ENCODE results near the gene MDM2. TPM values are rescaled to one million over a fixed set of nuclear protein-coding genes. Genes with fewer than 3 reads are reported as not detected.
"Not testable (repeated sequence)": the region's sequence is repeated elsewhere in the genome, so short reads cannot be mapped to it uniquely, and the experiment has no call there.

Gene MDM2
- total RNA-seq, 1 donor from 2014 or later: 36.0 TPM

DNA sequence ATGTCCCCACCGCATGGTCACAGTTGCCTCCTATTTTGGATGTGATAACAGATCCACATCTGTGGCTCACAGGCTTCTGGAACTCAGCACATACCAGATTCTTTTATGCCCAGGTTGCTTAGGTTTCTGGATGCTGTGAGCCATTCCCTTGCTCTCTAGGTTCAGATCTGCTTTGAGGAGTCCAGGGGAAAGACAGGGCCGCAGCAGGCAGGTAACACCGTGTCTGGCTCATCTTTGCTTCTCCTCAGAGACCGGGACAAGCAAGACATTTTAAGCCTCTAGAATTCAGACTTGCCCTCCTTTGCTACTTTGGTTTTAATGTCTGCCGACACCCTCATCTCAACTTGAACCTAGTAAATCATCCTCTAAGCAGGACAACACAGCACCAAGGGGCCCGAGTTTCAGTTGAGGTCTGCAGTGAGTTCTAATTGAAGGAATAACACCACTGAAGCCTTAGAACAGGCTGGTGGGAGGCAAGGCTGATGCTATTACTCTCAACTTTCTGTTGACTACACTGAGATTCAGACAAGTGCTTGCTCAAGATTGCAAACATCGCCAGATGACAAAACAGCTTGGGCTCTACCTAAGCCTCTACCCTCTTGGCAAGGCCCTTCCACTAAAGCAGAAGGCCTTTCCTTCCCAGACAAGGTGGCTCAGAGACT is 55.3 kb downstream of the MDM2 start:
- TF ChIP-seq, protein P1, sequence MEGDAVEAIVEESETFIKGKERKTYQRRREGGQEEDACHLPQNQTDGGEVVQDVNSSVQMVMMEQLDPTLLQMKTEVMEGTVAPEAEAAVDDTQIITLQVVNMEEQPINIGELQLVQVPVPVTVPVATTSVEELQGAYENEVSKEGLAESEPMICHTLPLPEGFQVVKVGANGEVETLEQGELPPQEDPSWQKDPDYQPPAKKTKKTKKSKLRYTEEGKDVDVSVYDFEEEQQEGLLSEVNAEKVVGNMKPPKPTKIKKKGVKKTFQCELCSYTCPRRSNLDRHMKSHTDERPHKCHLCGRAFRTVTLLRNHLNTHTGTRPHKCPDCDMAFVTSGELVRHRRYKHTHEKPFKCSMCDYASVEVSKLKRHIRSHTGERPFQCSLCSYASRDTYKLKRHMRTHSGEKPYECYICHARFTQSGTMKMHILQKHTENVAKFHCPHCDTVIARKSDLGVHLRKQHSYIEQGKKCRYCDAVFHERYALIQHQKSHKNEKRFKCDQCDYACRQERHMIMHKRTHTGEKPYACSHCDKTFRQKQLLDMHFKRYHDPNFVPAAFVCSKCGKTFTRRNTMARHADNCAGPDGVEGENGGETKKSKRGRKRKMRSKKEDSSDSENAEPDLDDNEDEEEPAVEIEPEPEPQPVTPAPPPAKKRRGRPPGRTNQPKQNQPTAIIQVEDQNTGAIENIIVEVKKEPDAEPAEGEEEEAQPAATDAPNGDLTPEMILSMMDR (IDR thresholded peaks at IDR 0.05; ENCODE audit: borderline replicate concordance): no peak
- intact Hi-C loops (cut with micrococcal nuclease): loop anchor here (10.0 kb wide), 1 partner anchor 212 kb away; no protein-coding TSS in a partner anchor
- Histone ChIP-seq H3K36me3 (no peaks in the 10 kb centered on the region), H3K4me3 (no peak overlapping the region), H3K27ac (replicated peaks) (no peak overlapping the region), H3K27me3 (ENCODE audit: low read depth) (no peaks in the 10 kb centered on the region), H3K4me1 (no peaks in the 10 kb centered on the region), H3K9me3 (replicated peaks) (no peaks in the 10 kb centered on the region)
- DNase-seq: no peak

DNA sequence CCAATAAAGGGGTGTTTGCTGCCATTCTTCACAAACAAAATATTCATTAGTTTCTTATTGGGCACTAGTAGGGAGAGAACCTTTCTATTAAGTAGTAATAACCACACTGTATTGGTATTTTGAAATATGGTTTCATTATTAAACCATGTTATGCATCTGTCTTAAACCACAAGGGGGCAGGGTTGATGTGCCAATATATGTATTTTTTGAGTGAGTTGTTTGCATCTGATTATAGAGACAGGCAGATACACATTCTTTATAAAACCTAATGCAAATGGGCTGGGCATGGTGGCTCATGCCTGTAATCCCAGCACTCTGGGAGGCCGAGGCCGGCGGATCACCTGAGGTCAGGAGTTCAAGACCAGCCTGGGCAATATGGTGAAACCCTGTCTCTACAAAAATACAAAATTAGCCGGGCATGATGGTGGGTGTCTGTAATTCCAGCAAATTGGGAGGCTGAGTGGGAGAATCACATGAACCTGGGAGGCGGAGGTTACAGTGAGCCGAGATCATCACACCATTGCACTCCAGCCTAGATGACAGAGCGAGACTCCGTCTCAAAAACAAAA is 56.0 kb downstream of the MDM2 start:
- H3K27ac ChIP-seq (replicated peaks); H3K4me3 ChIP-seq; H3K36me3 ChIP-seq; H3K27me3 ChIP-seq (ENCODE audit: low read depth); H3K4me1 ChIP-seq; DNase-seq; H3K9me3 ChIP-seq (replicated peaks): not testable (repeated sequence)
- TF ChIP-seq, protein P1 (IDR thresholded peaks at IDR 0.05; ENCODE audit: borderline replicate concordance): peak; percentile 70
- intact Hi-C loops (cut with micrococcal nuclease): loop anchor here (10.0 kb wide), 1 partner anchor 211 kb away; no protein-coding TSS in a partner anchor

DNA sequence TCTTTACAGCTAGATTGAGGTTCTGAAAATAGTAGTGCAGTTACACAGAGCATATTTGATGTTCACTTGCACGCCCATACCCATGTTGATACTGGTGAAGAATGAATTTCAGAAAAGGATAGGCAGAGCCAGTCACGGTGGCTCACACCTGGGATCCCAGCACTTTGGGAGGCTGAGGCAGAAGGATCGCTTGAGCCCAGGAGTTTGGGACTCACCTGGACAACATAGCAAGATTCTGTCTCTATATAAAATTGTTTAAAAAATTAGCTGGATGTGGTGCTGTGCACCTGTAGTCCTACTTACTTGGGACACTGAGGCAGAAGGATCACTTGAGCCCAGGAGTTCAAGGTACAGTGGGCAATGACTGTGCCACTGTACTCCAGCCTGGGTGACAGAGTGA is 56.6 kb downstream of the MDM2 start:
- TF ChIP-seq, protein P1 (IDR thresholded peaks at IDR 0.05; ENCODE audit: borderline replicate concordance): no peak
- no peak for DNase-seq
- Histone ChIP-seq H3K4me1 (no peaks in the 10 kb centered on the region), H3K27ac (replicated peaks) (no peak overlapping the region), H3K27me3 (ENCODE audit: low read depth) (no peaks in the 10 kb centered on the region), H3K4me3 (no peak overlapping the region), H3K36me3 (no peaks in the 10 kb centered on the region), H3K9me3 (replicated peaks) (no peaks in the 10 kb centered on the region)
- intact Hi-C loops (cut with micrococcal nuclease): loop anchor here (10.0 kb wide), 1 partner anchor 210 kb away; no protein-coding TSS in a partner anchor

DNA sequence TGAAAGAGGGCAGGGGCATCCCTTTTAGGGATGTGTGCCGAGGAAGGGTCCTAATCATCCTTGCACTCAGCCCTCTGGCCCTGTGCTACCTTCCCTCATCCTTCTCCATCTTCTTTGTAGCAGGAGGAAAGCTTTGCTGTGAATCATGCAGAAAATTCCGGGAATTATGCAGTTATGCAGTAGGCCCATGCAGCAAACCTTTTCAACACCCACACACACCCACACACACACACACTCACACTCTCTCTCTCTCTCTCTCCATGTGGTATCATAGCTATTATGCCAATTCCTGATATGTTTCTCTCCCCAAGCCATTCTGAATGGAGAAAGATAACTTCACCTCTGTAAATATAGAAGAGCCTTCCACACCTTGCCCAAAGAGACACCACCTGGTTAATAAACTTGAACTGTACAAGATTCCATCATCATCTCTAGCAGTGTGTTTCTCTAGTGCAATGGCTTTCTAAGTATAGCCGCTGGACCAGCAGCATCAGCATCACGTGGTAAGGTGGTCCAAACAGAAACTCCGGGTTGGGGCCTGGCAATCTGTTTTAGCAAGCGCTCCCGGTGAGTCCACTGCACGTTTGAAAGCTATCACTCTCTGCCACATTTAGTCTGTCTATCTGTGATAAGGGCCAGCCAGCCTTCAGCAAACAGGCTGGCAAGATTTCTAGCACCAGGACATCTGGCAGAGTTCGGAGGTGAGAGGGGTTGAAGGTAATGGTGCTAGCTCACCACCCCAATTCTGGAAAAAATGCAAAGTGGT is 57.6 kb downstream of the MDM2 start:
- TF ChIP-seq, protein P1 (IDR thresholded peaks at IDR 0.05; ENCODE audit: borderline replicate concordance): no peak
- H3K9me3 ChIP-seq (replicated peaks): no peaks in the 10 kb centered on the region
- DNase-seq: no peak
- no peak overlapping the region for H3K27ac ChIP-seq (replicated peaks)
- no peaks in the 10 kb centered on the region for H3K27me3 ChIP-seq (ENCODE audit: low read depth)
- H3K4me1 ChIP-seq: no peaks in the 10 kb centered on the region
- peaks cover 4% of the 10 kb centered on the region for H3K36me3 ChIP-seq
- intact Hi-C loops (cut with micrococcal nuclease): loop anchor here (10.0 kb wide), 1 partner anchor 209 kb away; no protein-coding TSS in a partner anchor
- no peak overlapping the region for H3K4me3 ChIP-seq

DNA sequence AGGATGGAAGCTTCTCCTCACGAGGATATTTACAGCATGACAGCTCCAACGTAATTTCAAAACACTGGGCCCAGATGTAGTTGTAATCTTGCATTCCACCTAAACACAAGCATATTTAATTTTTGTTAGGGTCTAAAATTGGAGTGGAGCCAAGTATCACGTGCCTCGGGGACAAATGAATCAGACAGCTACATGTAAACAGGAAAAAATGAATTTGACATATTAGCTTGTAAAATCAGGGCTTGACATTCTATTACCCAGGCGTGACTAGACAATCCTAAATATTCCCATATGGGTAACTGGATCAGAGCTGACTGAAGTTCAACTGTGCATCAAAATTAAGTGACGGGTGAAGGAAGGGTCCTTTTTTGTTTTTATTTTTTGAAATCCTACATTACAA is 59.0 kb downstream of the MDM2 start:
- no peak overlapping the region for H3K4me3 ChIP-seq
- no peaks in the 10 kb centered on the region for H3K4me1 ChIP-seq
- peaks cover 9% of the 10 kb centered on the region for H3K36me3 ChIP-seq
- TF ChIP-seq, protein P1 (IDR thresholded peaks at IDR 0.05; ENCODE audit: borderline replicate concordance): no peak
- H3K27ac ChIP-seq (replicated peaks): no peak overlapping the region
- no peaks in the 10 kb centered on the region for H3K9me3 ChIP-seq (replicated peaks)
- intact Hi-C loops (cut with micrococcal nuclease): loop anchor here (10.0 kb wide), 1 partner anchor 208 kb away; no protein-coding TSS in a partner anchor
- DNase-seq: no peak
- H3K27me3 ChIP-seq (ENCODE audit: low read depth): peaks cover 4% of the 10 kb centered on the region
